GM23248 (cell line): ENCODE results near the gene TIMM22. TPM values are rescaled to one million over a fixed set of nuclear protein-coding genes. Genes with fewer than 3 reads are reported as not detected.
"Not testable (repeated sequence)": the region's sequence is repeated elsewhere in the genome, so short reads cannot be mapped to it uniquely, and the experiment has no call there.

Experiments used
- DNase-seq: peaks from one replicate; pipeline ENCODE4 v3.0.0-alpha.2; 2015
- H2AFZ ChIP-seq: fragments of 200-600 bp; sonication (generic); 2 replicates; pipeline ENCODE4 v1.6.1; 2016; ENCODE audit warnings: antibody characterized with exemption
- H3F3A ChIP-seq: fragments of 200-600 bp; sonication (generic); 2 replicates; pipeline ENCODE4 v1.6.1; 2016; ENCODE audit warnings: mild to moderate bottlenecking, antibody characterized with exemption, mixed run types; ENCODE audit not compliant: insufficient read depth
- H3K27ac ChIP-seq: fragments of 200-600 bp; sonication (generic); 2 replicates; pipeline ENCODE4 v1.5.1; 2016; ENCODE audit warnings: mild to moderate bottlenecking
- H3K27me3 ChIP-seq: fragments of 200-600 bp; sonication (generic); replicated peaks from 2 replicates; pipeline ENCODE4 v1.6.1; 2016; ENCODE audit warnings: mild to moderate bottlenecking; ENCODE audit not compliant: insufficient read depth
- H3K36me3 ChIP-seq: fragments of 200-600 bp; sonication (generic); 2 replicates; pipeline ENCODE4 v1.6.1; 2016; ENCODE audit warnings: low read depth, mild to moderate bottlenecking
- H3K4me1 ChIP-seq: fragments of 200-600 bp; sonication (generic); 2 replicates; pipeline ENCODE4 v1.6.1; 2016; ENCODE audit warnings: mild to moderate bottlenecking; ENCODE audit not compliant: insufficient read depth
- H3K4me2 ChIP-seq: fragments of 200-600 bp; sonication (generic); one replicate; pipeline ENCODE4 v1.6.1; 2016; ENCODE audit warnings: mild to moderate bottlenecking; ENCODE audit not compliant: unreplicated experiment
- H3K4me3 ChIP-seq: fragments of 200-600 bp; sonication (generic); 2 replicates; pipeline ENCODE4 v1.5.1; 2016; ENCODE audit warnings: mild to moderate bottlenecking
- H3K79me2 ChIP-seq: fragments of 200-600 bp; sonication (generic); 2 replicates; pipeline ENCODE4 v1.6.1; 2016; ENCODE audit warnings: mild to moderate bottlenecking; ENCODE audit not compliant: insufficient read depth
- H3K9ac ChIP-seq: fragments of 200-600 bp; sonication (generic); 2 replicates; pipeline ENCODE4 v1.6.1; 2016; ENCODE audit warnings: mild to moderate bottlenecking
- H3K9me2 ChIP-seq: fragments of 200-600 bp; sonication (generic); 2 replicates; pipeline ENCODE4 v1.6.1; 2016; ENCODE audit warnings: mixed run types, mild to moderate bottlenecking, moderate library complexity; ENCODE audit not compliant: insufficient read depth
- H3K9me3 ChIP-seq: fragments of 200-600 bp; sonication (generic); one replicate; pipeline ENCODE4 v1.6.1; 2017; ENCODE audit warnings: low read depth
- H4K20me1 ChIP-seq: fragments of 200-600 bp; sonication (generic); 2 replicates; pipeline ENCODE4 v1.6.0; 2016; ENCODE audit not compliant: insufficient read depth
- EZH2 ChIP-seq: fragments of 200-600 bp; sonication (generic); IDR thresholded peaks from 2 replicates; pipeline ENCODE4 v1.6.1; 2018; ENCODE audit warnings: antibody characterized with exemption, mild to moderate bottlenecking; ENCODE audit not compliant: insufficient read depth, poor library complexity, severe bottlenecking
- EZH2phosphoT487 ChIP-seq: fragments of 200-600 bp; sonication (generic); IDR thresholded peaks from 2 replicates; pipeline ENCODE4 v1.6.1; 2018; ENCODE audit warnings: antibody characterized with exemption, moderate library complexity, mild to moderate bottlenecking, low read depth; ENCODE audit not compliant: insufficient read depth
- whole genome bisulfite sequencing, 2 experiments: methylation state at CpG; one replicate each; pipeline ENCODE4 v1.1.6; 2015 to 2017; ENCODE audit warnings: low lambda C conversion rate in 2 of 2, low coverage in 1 of 2; ENCODE audit errors: missing lambda C conversion rate in 2 of 2; 5-methylcytosine and 5-hydroxymethylcytosine counted together
- in situ Hi-C: fragments of 300-500 bp; cut with MboI; formaldehyde crosslinking; loops from 2 replicates; pipeline ENCODE4 v1.15.0; 2020
- polyA plus RNA-seq: library from polyadenylated mRNA; unstranded; fragments of >200 nt; fragmentation: Nextera tagmentation; extraction: Ambion mirVana; gene quantifications from 2 replicates; pipeline ENCODE4 v1.2.1, GENCODE V29; 2016
- total RNA-seq: library from RNA; depleted of rRNA; stranded (reverse); fragments of >200 nt; shearing (Covaris generic); gene quantifications from 2 replicates; pipeline ENCODE4 v1.2.3, GENCODE V29; 2014

TIMM22 gene
- total and polyA plus RNA-seq, 2 experiments from 2014 or later = 19.2 to 26.1 TPM

- H3K9me3 ChIP-seq = no peaks in the 10 kb centered on the region
- H3K9me2 ChIP-seq = no peaks in the 10 kb centered on the region
- no peaks in the 10 kb centered on the region for H3K27me3 ChIP-seq
- peak overlapping the region; percentile 39; the same call in 1 of the 2 replicates for H3K4me3 ChIP-seq
- H3K27ac ChIP-seq = peak overlapping the region; percentile 49; the same call in 1 of the 2 replicates
- in situ Hi-C loops = no loop called here
- no peaks in the 10 kb centered on the region for H4K20me1 ChIP-seq
- H3K36me3 ChIP-seq = no peaks in the 10 kb centered on the region
- H3F3A ChIP-seq = no peaks in the 10 kb centered on the region
- DNase-seq = peak; percentile 77
- peaks cover 29% of the 10 kb centered on the region for H3K79me2 ChIP-seq
- TF ChIP-seq EZH2 = no peak
- TF ChIP-seq EZH2phosphoT487 = no peak
- no peak overlapping the region for H3K4me2 ChIP-seq
- H2AFZ ChIP-seq = no peak overlapping the region
- peaks cover 20% of the 10 kb centered on the region for H3K4me1 ChIP-seq
- WGBS, 2 experiments = 46 to 47% methylated on average over 22 to 24 of the region's 27 CpGs
- 0 out of 2 replicates have a peak overlapping the region, but pooled peaks have one; percentile 39 for H3K9ac ChIP-seq
These were observed 45.4 kb upstream of the TIMM22 start for GRCh38 chr17:951325-952132.

GRCh38 chr17:952592-952991 is 44.3 kb upstream of the TIMM22 start:
- peaks cover 20% of the 10 kb centered on the region for H3K4me1 ChIP-seq
- H3K4me2 ChIP-seq, H3K9me2 ChIP-seq, H3K9me3 ChIP-seq, H3F3A ChIP-seq, H3K4me3 ChIP-seq, H2AFZ ChIP-seq, H3K27ac ChIP-seq, H4K20me1 ChIP-seq, in situ Hi-C loops, H3K27me3 ChIP-seq, H3K36me3 ChIP-seq, DNase-seq, H3K9ac ChIP-seq: not testable (repeated sequence)
- WGBS, 2 experiments = 98% methylated on average over 7 to 18 of the region's 18 CpGs
- peaks cover 40% of the 10 kb centered on the region for H3K79me2 ChIP-seq

GRCh38 chr17:953767-954166 is 43.2 kb upstream of the TIMM22 start:
- peaks cover 48% of the 10 kb centered on the region for H3K79me2 ChIP-seq
- in situ Hi-C loops = no loop called here
- no peaks in the 10 kb centered on the region for H3K9me2 ChIP-seq
- no peaks in the 10 kb centered on the region for H3K27me3 ChIP-seq
- H3K4me2 ChIP-seq = no peak overlapping the region
- no peaks in the 10 kb centered on the region for H3K9me3 ChIP-seq
- no peak for DNase-seq
- no peaks in the 10 kb centered on the region for H3F3A ChIP-seq
- TF ChIP-seq EZH2 = no peak
- TF ChIP-seq EZH2phosphoT487 = no peak
- H3K4me3 ChIP-seq = no peak overlapping the region
- H2AFZ ChIP-seq = no peak overlapping the region
- H3K4me1 ChIP-seq = peaks cover 20% of the 10 kb centered on the region
- no peaks in the 10 kb centered on the region for H4K20me1 ChIP-seq
- 96% methylated on average over 16 of the region's 16 CpGs for WGBS, 2 experiments
- H3K27ac ChIP-seq = no peak overlapping the region
- H3K36me3 ChIP-seq = no peaks in the 10 kb centered on the region
- H3K9ac ChIP-seq = no peak overlapping the region

- in situ Hi-C loops = no loop called here
- Histone ChIP-seq H3K9me2 (no peaks in the 10 kb centered on the region), H3K27me3 (no peaks in the 10 kb centered on the region), H3K9me3 (no peaks in the 10 kb centered on the region), H3K4me2 (no peak overlapping the region), H4K20me1 (no peaks in the 10 kb centered on the region), H3K9ac (no peak overlapping the region), H3K36me3 (no peaks in the 10 kb centered on the region), H3K27ac (no peak overlapping the region), H3F3A (no peaks in the 10 kb centered on the region), H3K4me3 (no peak overlapping the region), H3K79me2 (peaks cover 47% of the 10 kb centered on the region), H2AFZ (no peak overlapping the region), H3K4me1 (peaks cover 19% of the 10 kb centered on the region)
- TF ChIP-seq EZH2 = no peak
- no peak for TF ChIP-seq EZH2phosphoT487
- DNase-seq = no peak
- 84 to 86% methylated on average over 23 of the region's 23 CpGs for WGBS, 2 experiments
These were observed 42.3 kb upstream of the TIMM22 start for GRCh38 chr17:954431-955164.
